WTC11 (cell line): ENCODE results near the gene SLCO4A1. TPM values are rescaled to one million over a fixed set of nuclear protein-coding genes. Genes with fewer than 3 reads are reported as not detected.

Experiments
- ATAC-seq: fragments of 200-7000 bp; cut with Tn5 transposase; 2 replicates; pipeline ENCODE4 v1.10.0; 2021; ENCODE audit warnings: mild to moderate bottlenecking, moderate library complexity
- CTCF ChIA-PET: fragments of 300-600 bp; sonication (Branson Sonifier 250); formaldehyde crosslinking; loops from one replicate; lab custom pipeline; 2021; ENCODE audit warnings: antibody characterized with exemption; lab: Charles Lee
- POLR2A ChIA-PET: fragments of 350-600 bp; sonication (Branson Sonifier 250); formaldehyde crosslinking; loops from one replicate; lab custom pipeline; 2021; ENCODE audit warnings: antibody characterized with exemption; lab: Charles Lee
- DNase-seq: peaks from one replicate; pipeline ENCODE4 v3.0.0; 2021; ENCODE audit warnings: low spot score
- H3K27ac Mint-ChIP-seq: 2 replicates; pipeline ENCODE4 v1.8.0; 2021; ENCODE audit warnings: mixed read lengths
- H3K27me3 Mint-ChIP-seq: 2 replicates; pipeline ENCODE4 v1.8.0; 2021; ENCODE audit warnings: low read depth, mild to moderate bottlenecking, moderate library complexity, mixed read lengths
- H3K36me3 Mint-ChIP-seq: 2 replicates; pipeline ENCODE4 v1.8.0; 2021; ENCODE audit warnings: mixed read lengths
- H3K4me1 Mint-ChIP-seq: 2 replicates; pipeline ENCODE4 v1.8.0; 2022; ENCODE audit warnings: mixed read lengths
- H3K4me3 Mint-ChIP-seq: 2 replicates; pipeline ENCODE4 v1.8.0; 2021; ENCODE audit warnings: mild to moderate bottlenecking, moderate library complexity, mixed read lengths
- H3K9me3 Mint-ChIP-seq: 2 replicates; pipeline ENCODE4 v1.8.0; 2021; ENCODE audit warnings: mixed read lengths
- AR ChIP-seq: fragments of 250-450 bp; sonication (Bioruptor Pico); IDR thresholded peaks from 2 replicates; pipeline ENCODE4 v1.9.0; 2021; ENCODE audit warnings: mild to moderate bottlenecking
- ARID4B ChIP-seq: sonication (generic); formaldehyde crosslinking; IDR thresholded peaks from 2 replicates; pipeline ENCODE4 v1.8.0; 2023; ENCODE audit warnings: missing genetic modification reagents, mild to moderate bottlenecking, borderline replicate concordance
- CBFB ChIP-seq: sonication (generic); formaldehyde crosslinking; IDR thresholded peaks from 2 replicates; pipeline ENCODE4 v1.8.1; 2022; ENCODE audit warnings: mild to moderate bottlenecking, low read depth, missing genetic modification reagents
- CDX4 ChIP-seq: fragments of 250-450 bp; sonication (Bioruptor Pico); IDR thresholded peaks from 2 replicates; pipeline ENCODE4 v1.9.0; 2021; ENCODE audit warnings: moderate library complexity, mild to moderate bottlenecking, inconsistent platforms, borderline replicate concordance
- ERG ChIP-seq: fragments of 250-450 bp; sonication (Bioruptor Pico); IDR thresholded peaks from 2 replicates; pipeline ENCODE4 v1.8.0; 2021; ENCODE audit warnings: mild to moderate bottlenecking
- FOXP4 ChIP-seq: sonication (generic); formaldehyde crosslinking; IDR thresholded peaks from 2 replicates; pipeline ENCODE4 v1.8.0; 2022; ENCODE audit warnings: mild to moderate bottlenecking, missing genetic modification reagents
- GABPB1 ChIP-seq: sonication (generic); formaldehyde crosslinking; IDR thresholded peaks from 2 replicates; pipeline ENCODE4 v1.8.1; 2023; ENCODE audit warnings: mild to moderate bottlenecking, missing genetic modification reagents
- NR2C2 ChIP-seq: sonication (generic); formaldehyde crosslinking; IDR thresholded peaks from 2 replicates; pipeline ENCODE4 v1.8.0; 2022; ENCODE audit warnings: mild to moderate bottlenecking, missing genetic modification reagents
- RORB ChIP-seq: fragments of 250-450 bp; sonication (Bioruptor Pico); IDR thresholded peaks from 2 replicates; pipeline ENCODE4 v1.9.0; 2021; ENCODE audit warnings: mild to moderate bottlenecking
- STAT6 ChIP-seq: sonication (generic); formaldehyde crosslinking; conservative IDR thresholded peaks from 2 replicates; pipeline ENCODE4 v1.8.1; 2023; ENCODE audit warnings: mild to moderate bottlenecking, low read depth, missing genetic modification reagents, moderate library complexity
- TCF7 ChIP-seq: sonication (generic); formaldehyde crosslinking; IDR thresholded peaks from 2 replicates; pipeline ENCODE4 v1.8.0; 2022; ENCODE audit warnings: mild to moderate bottlenecking, low read depth, missing genetic modification reagents, moderate library complexity
- ZBTB43 ChIP-seq: sonication (generic); formaldehyde crosslinking; IDR thresholded peaks from 2 replicates; pipeline ENCODE4 v1.8.1; 2023; ENCODE audit warnings: mild to moderate bottlenecking, missing genetic modification reagents
- ZMAT4 ChIP-seq: fragments of 250-450 bp; sonication (Bioruptor Pico); IDR thresholded peaks from 2 replicates; pipeline ENCODE4 v1.9.0; 2021; ENCODE audit warnings: mild to moderate bottlenecking
- ZNF219 ChIP-seq: sonication (generic); formaldehyde crosslinking; IDR thresholded peaks from 2 replicates; pipeline ENCODE4 v1.8.0; 2023; ENCODE audit warnings: missing genetic modification reagents, mild to moderate bottlenecking, borderline replicate concordance
- ZNF671 ChIP-seq: fragments of 250-450 bp; sonication (Bioruptor Pico); IDR thresholded peaks from 2 replicates; pipeline ENCODE4 v1.8.0; 2021; ENCODE audit warnings: mild to moderate bottlenecking
- total RNA-seq: library from RNA; stranded (reverse); gene quantifications from 3 replicates; pipeline ENCODE4 v1.2.3, GENCODE V29; 2021

Gene SLCO4A1
- total RNA-seq, 1 experiment from 2014 or later = 19.9 TPM

GRCh38 chr20:62666736-62667529, 24.6 kb downstream of the SLCO4A1 start:
- no peaks in the 10 kb centered on the region for H3K36me3 Mint-ChIP-seq

GRCh38 chr20:62667530-62668440, 25.5 kb downstream of the SLCO4A1 start:
- no peaks in the 10 kb centered on the region for H3K36me3 Mint-ChIP-seq
- no peak for DNase-seq
- peaks cover 5% of the 10 kb centered on the region for H3K4me1 Mint-ChIP-seq
- no peaks in the 10 kb centered on the region for H3K9me3 Mint-ChIP-seq
- ChIA-PET POLR2A (no interaction called here), CTCF (interaction anchor here (0.8 to 3.7 kb wide), 6 partner anchors 11 to 431 kb away, joined by 3 to 19 read pairs (median 3); partner anchors contain the start of gene SLCO4A1)
- H3K4me3 Mint-ChIP-seq = no peak overlapping the region
- no peak overlapping the region for H3K27ac Mint-ChIP-seq
- no peak for ATAC-seq
- H3K27me3 Mint-ChIP-seq = no peaks in the 10 kb centered on the region
- TF ChIP-seq ARID4B (CRISPR knock-in tag) (no peak), TCF7 (no peak), FOXP4 (CRISPR knock-in tag) (no peak), ZNF671 (no peak), AR (no peak), CBFB (no peak), STAT6 (no peak), RORB (CRISPR knock-in tag) (no peak), ERG (no peak), ZBTB43 (CRISPR knock-in tag) (no peak), CDX4 (CRISPR knock-in tag) (no peak), ZMAT4 (CRISPR knock-in tag) (no peak), ZNF219 (CRISPR knock-in tag) (no peak)

More at GRCh38 chr20:62666736-62667529, 24.6 kb downstream of the SLCO4A1 start:
- TF ChIP-seq NR2C2 (no peak), GABPB1 (CRISPR knock-in tag) (peak; percentile 71)
- no peak for ATAC-seq
- H3K4me1 Mint-ChIP-seq = peaks cover 5% of the 10 kb centered on the region
- ChIA-PET POLR2A (no interaction called here), CTCF (interaction anchor here (0.8 to 3.7 kb wide), 8 partner anchors 12 to 431 kb away, joined by 3 to 19 read pairs (median 3); partner anchors contain the start of gene NTSR1)
- H3K27ac Mint-ChIP-seq = no peak overlapping the region; the same call in 1 of the 2 replicates
- H3K4me3 Mint-ChIP-seq = no peak overlapping the region
- no peaks in the 10 kb centered on the region for H3K27me3 Mint-ChIP-seq
- H3K9me3 Mint-ChIP-seq = no peaks in the 10 kb centered on the region
- DNase-seq = no peak
